ENCODE data around the gene SZRD1. TPM values are rescaled to one million over a fixed set of nuclear protein-coding genes. Genes with fewer than 3 reads are reported as not detected.

The SZRD1 gene
- total RNA-seq, 4 donors from 2014 or later = 41.7 to 88.4 (median 50.4) TPM

DNA sequence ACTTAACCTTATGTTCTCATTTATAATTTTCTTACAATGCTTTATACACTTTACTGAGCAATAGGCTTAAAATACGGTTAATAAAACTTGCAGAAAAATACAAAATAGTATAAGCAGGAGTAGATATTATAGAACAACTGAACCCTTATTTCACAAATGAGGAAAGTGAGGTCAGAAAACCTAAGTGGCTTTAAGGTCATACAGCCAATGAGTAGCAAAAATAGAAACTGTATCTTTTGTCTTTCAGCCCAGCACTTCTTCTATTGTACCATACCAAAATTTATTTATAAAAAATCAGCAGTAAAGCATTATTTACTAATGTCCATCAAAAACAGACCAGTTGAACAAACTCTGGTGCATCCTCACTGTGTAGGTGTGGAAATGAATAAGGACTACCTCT lies 26.4 kb upstream of the SZRD1 start:
- TF ChIP-seq, protein P1, sequence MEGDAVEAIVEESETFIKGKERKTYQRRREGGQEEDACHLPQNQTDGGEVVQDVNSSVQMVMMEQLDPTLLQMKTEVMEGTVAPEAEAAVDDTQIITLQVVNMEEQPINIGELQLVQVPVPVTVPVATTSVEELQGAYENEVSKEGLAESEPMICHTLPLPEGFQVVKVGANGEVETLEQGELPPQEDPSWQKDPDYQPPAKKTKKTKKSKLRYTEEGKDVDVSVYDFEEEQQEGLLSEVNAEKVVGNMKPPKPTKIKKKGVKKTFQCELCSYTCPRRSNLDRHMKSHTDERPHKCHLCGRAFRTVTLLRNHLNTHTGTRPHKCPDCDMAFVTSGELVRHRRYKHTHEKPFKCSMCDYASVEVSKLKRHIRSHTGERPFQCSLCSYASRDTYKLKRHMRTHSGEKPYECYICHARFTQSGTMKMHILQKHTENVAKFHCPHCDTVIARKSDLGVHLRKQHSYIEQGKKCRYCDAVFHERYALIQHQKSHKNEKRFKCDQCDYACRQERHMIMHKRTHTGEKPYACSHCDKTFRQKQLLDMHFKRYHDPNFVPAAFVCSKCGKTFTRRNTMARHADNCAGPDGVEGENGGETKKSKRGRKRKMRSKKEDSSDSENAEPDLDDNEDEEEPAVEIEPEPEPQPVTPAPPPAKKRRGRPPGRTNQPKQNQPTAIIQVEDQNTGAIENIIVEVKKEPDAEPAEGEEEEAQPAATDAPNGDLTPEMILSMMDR (IDR thresholded peaks at IDR 0.05; ENCODE audit: low read depth) = no peak

DNA sequence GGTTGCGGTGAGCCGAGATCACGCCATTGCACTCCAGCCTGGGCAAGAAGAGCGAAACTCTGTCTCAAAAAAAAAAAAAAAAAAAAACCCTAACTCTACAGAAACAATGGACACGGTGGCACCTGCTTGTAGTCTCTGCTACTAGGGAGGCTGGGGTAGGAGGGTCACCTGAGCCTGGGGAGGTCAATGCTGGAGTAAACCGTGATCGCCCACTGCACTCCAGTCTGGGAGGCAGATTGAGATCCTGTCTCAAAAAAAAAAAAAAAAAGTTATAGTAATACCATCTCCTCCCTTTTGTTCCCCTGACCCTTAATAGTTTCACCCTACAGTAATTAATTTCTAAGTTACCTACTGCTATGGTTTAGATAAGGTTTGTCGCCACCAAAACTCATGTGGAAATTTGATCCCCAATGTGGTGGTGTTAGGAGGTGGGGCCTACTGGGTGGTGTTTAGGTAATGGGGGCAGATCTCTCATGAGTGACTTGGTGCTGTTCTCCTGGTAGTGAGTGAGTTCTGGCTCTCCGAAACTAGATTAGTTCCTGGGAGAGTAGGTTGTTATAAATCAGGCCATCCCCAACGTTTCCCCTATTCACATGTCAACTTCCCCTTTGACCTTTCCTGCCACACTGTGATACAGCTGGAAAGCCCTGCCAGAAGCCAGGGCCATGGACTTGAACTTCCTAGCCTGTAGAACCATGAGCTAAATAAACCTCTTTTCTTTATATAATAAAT lies 24.5 kb upstream of the SZRD1 start:
- TF ChIP-seq, protein P1 (IDR thresholded peaks at IDR 0.05; ENCODE audit: low read depth) = no peak

DNA sequence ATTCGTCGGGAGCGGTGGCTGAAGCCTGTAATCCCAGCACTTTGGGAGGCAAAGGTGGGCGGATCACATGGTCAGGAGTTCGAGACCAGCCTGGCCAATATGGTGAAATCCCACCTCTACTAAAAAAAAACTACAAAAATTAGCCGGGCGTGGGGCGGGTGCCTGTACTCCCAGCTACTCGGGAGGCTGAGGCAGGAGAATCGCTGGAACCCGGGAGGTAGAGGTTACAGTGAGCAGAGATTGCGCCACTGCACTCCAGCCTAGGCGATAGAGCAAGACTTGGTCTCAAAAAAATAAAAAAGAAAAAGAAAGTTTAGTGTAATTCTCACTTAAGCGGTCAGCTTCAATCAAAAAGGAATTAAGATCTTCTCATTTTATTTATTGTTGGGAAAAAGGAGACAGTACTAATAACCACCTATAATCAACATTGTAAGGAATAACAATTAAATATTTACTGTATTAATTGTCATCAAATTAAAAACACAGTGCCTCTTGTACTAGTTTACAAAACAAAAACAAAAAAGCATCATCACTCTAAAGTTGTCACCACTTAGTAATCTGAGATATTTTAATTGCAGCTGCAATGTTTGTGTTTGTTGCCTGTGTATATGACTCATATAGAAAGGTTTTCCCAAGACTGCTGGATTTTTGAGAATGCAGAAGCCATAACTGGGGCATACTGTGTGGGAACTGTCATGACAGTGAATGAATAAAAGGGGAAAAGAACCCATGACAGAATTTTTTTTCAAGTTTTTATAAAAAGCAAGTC lies 18.4 kb upstream of the SZRD1 start:
- TF ChIP-seq, protein P1 (IDR thresholded peaks at IDR 0.05; ENCODE audit: low read depth) = no peak

DNA sequence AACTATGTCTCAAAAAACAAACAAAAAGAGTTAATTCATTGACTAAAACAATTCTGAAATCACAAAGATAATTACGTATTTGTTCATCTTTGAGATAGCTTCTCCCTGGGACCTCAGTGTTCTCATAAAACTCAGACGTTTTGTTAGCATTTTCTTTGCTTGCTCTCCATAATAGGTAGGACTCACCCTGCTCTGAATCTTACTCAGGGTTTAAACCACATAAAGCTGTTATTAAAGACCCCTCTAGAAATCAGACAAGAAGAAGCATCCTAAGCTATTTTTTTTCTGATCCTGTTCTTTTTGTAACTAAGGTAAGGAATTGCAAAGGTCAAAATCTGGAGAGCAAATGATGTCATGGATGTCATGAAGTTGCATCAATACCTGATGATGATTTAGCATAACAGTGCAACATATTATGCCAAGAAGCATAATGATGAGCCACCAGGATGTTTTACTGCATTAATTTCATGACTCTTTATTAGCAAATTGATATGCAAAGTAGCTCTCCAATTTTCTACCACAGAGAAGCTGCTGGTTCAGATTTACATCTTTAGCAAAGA lies 17.1 kb upstream of the SZRD1 start:
- TF ChIP-seq, protein P1 (IDR thresholded peaks at IDR 0.05; ENCODE audit: low read depth) = no peak

DNA sequence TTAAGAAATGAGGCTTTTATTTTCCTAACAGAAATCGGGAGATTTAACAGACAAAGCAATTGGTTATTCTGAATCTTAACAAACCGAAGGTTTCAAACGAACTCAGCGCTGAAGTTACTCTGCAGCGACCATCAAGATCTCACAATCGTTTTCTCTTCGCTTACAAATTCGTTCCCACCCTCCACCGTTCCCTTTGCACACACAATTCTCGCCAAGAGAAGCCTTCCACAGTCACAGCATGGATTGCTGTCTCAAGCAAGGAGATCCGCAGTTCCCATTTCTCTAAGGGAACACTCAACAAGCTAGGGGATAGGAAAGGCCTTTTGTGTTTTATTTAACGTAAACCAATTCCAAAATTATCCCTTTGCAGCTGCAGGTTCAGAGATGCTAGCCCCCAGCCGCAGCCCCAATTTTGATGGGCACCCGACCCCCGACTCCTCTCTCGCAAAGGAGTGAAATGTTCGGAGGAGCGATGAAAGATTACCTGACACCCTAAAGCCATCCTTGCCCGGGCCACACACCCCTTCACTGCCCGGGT lies 15.5 kb upstream of the SZRD1 start:
- TF ChIP-seq, protein P1 (IDR thresholded peaks at IDR 0.05; ENCODE audit: low read depth) = no peak

DNA sequence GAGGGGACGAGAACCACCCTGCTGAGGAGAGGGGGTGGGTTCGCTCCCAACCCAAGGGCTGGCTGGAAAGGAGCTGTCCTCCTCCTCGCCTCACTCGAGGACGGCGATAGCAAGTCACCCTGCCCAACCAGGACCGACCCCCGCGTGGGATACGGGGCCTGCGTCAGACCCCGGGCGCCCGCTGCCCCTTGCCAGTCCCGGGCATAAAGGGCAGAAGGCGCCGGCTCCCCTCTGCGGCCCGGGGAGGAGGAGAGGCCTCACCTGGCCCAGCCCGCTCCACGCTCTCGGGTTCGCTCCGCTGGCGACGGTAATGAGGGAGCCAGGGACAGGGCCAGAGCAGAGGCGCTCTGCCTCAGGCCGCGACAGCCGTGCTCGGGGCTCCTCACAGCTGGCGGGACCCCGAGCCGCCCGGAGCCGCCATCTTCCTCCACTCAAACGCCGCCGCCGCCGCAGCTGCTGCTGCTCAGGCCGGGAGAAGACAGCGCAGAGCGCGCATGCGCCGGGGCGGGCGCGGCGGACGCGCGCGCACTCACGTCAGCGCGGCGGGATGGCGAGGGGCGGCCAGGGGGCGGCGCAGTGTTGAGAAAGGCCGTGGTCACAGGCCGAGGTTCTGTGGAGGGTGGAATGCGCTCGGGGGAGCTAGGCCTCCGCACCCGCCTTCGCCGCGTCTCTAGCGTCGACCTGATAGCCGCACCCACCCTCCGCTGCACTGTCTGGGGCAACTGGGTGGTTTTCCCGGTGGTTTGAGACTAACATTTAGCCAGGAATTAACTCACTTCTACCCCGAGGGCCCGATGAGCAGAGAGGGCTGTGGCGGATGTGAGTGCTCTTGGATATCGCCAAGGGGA lies 14.8 kb upstream of the SZRD1 start, which contains the start of gene FBXO42:
Gene FBXO42, minus strand, starts transcription at position 487 of the 848 bp plus-strand sequence. CDS start 37,062 bp downstream, outside the sequence.
- TF ChIP-seq, protein P1 (IDR thresholded peaks at IDR 0.05; ENCODE audit: low read depth) = no peak

Data from subcutaneous adipose tissue (tissue), 4 donors.